PFSK-1 (cell line): ENCODE data around the gene GPHA2.

Experiments used
- FOXP2 ChIP-seq: optimal IDR thresholded peaks from 2 replicates; pipeline ENCODE3; 2011; ENCODE audit warnings: borderline replicate concordance, control low read depth, inconsistent platforms; ENCODE audit not compliant: insufficient read depth; ENCODE audit errors: extremely low read length, extremely low read depth
- POLR2AphosphoS5 ChIP-seq: IDR thresholded peaks from 2 replicates; pipeline ENCODE4 v1.6.1; 2012; ENCODE audit warnings: low read depth, mild to moderate bottlenecking, control low read depth, low read length, moderate library complexity
- SIN3A ChIP-seq: IDR thresholded peaks from 2 replicates; pipeline ENCODE4 v1.6.1; 2012; ENCODE audit warnings: mild to moderate bottlenecking, low read length, moderate library complexity, borderline replicate concordance; ENCODE audit not compliant: insufficient read depth
- TAF1 ChIP-seq: IDR thresholded peaks from 2 replicates; pipeline ENCODE4 v1.6.1; 2012; ENCODE audit warnings: low read length, control low read depth, borderline replicate concordance; ENCODE audit not compliant: insufficient read depth
- TF ChIP-seq, protein P1 (sequence below), 2 experiments: IDR thresholded peaks; 2 replicates each; pipeline versions ENCODE4 v1.6.1 to v1.8.0; 2011 to 2012; ENCODE audit warnings: low read depth in 2 of 2, low read length in 2 of 2, control low read depth in 1 of 2, inconsistent platforms in 1 of 2, mild to moderate bottlenecking in 1 of 2, moderate library complexity in 1 of 2; ENCODE audit not compliant: insufficient read depth in 1 of 2

- TF ChIP-seq POLR2AphosphoS5 (0 out of 2 replicates have a peak, but pooled peaks have one; percentile 16), TAF1 (no peak), SIN3A (no peak), FOXP2 (peak; percentile 59)
- TF ChIP-seq, protein P1, sequence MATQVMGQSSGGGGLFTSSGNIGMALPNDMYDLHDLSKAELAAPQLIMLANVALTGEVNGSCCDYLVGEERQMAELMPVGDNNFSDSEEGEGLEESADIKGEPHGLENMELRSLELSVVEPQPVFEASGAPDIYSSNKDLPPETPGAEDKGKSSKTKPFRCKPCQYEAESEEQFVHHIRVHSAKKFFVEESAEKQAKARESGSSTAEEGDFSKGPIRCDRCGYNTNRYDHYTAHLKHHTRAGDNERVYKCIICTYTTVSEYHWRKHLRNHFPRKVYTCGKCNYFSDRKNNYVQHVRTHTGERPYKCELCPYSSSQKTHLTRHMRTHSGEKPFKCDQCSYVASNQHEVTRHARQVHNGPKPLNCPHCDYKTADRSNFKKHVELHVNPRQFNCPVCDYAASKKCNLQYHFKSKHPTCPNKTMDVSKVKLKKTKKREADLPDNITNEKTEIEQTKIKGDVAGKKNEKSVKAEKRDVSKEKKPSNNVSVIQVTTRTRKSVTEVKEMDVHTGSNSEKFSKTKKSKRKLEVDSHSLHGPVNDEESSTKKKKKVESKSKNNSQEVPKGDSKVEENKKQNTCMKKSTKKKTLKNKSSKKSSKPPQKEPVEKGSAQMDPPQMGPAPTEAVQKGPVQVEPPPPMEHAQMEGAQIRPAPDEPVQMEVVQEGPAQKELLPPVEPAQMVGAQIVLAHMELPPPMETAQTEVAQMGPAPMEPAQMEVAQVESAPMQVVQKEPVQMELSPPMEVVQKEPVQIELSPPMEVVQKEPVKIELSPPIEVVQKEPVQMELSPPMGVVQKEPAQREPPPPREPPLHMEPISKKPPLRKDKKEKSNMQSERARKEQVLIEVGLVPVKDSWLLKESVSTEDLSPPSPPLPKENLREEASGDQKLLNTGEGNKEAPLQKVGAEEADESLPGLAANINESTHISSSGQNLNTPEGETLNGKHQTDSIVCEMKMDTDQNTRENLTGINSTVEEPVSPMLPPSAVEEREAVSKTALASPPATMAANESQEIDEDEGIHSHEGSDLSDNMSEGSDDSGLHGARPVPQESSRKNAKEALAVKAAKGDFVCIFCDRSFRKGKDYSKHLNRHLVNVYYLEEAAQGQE (IDR thresholded peaks at IDR 0.05; ENCODE audit: insufficient read depth in 1 of 2, low read depth in 2 of 2, low read length in 2 of 2), result no peak
These were observed 41.5 kb downstream of the GPHA2 start for GRCh38 chr11:64894070-64894811.
